Right ventricle myocardium superior (tissue), 1 donor: ENCODE data around the gene RAB11B. TPM values are rescaled to one million over a fixed set of nuclear protein-coding genes. Genes with fewer than 3 reads are reported as not detected.
"Not testable (repeated sequence)": the region's sequence is repeated elsewhere in the genome, so short reads cannot be mapped to it uniquely, and the experiment has no call there.

Experiments
- ATAC-seq: fragments of 200-7000 bp; cut with Tn5 transposase; one replicate; pipeline ENCODE4 v1.9.1; 2020; ENCODE audit warnings: mild to moderate bottlenecking; ENCODE audit not compliant: poor library complexity
- DNase-seq: peaks from one replicate; pipeline ENCODE4 v3.0.0-alpha.2; 2020
- intact Hi-C: fragments of 100-400 bp; cut with DNase I; formaldehyde crosslinking; loops from one replicate; pipeline ENCODE4 v1.11.2; 2022
- long read RNA-seq: library from polyadenylated mRNA; unstranded; transcript quantifications from one replicate; pipeline ENCODE4 v2.0.0, GENCODE V29; 2021
- total RNA-seq: library from RNA; stranded (reverse); fragmentation: NEBNext Ultra II Directional; extraction: Animal tissue kit (Norgen Biotek cat#: 25700); gene quantifications from one replicate; pipeline ENCODE4 v1.2.1, GENCODE V29; 2021
- donor health status: DM: no; HTN: yes; CAD: no; lungs with severe emphysema.

Gene RAB11B
- 136 TPM for total RNA-seq
- long read RNA-seq, transcript RAB11B-202 (4 exons, 894 nt) = minor isoform, 40 of 628 reads
- long read RNA-seq, transcript RAB11B-201 (5 exons, 1,751 nt) = major isoform, 557 of 628 reads
- long read RNA-seq, partial matches to known transcripts = 8 of 628 reads
- long read RNA-seq, other reads (novel, unspliced or antisense) = 23 of 628 reads

DNA sequence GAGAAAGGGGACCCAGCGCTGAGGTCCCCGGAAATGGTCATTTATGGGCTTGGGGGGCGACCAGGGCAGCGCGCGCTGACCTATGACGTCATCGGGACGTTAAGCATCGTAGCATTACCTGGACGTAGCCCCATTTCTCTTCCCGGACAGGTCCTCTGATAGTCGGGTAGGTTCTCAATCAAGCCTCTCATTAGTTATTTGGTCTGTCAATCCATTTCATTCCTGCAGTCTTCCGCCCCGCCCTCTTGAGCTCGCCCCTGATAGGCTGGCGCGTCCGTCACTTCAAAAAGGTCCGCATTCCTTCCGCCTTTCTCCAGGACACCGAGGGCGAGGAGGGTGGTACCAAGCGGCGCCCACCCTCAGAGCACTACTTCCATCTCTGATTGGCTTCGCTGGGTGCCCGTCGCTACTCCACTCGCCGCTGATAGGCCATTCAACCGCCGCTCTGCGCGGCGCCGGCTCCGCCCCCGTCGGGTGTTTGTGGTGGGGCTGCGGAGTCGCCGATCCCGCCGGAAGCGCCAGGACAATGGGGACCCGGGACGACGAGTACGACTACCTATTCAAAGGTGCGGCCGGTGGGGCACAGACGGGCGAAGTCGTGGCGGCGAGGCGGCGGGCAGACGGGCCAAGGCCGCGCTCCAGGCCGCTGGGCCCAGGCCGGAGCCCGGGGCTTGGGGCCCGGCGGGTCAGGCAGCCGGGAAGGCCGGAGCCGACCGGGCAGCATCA lies at the start of gene RAB11B:
TSS of gene RAB11B (plus strand) at position 470 of the 726 bp plus-strand sequence. CDS start at position 527, 57 bp downstream.
- DNase-seq = peak; percentile 100
- intact Hi-C loops = no loop called here
- peak; percentile 91 for ATAC-seq

DNA sequence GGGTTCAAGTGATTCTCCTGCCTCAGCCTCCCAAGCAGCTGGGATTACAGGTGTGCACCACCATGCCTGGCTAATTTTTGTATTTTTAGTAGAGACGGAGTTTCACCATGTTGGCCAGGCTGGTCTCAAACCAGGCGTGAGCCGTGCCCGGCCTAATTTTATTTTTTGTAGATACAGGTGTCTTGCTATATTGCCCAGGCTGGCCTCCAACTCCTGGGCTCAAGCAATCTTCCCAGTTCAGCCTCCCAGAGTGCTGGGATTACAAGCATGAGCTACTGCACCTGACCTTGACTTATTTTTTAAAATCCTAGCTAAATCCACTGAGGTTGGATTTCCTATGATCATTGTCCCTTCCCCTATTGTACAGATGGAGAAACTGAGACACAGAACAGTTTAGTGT lies 48.7 kb upstream of the RAB11B start:
- intact Hi-C loops, DNase-seq, ATAC-seq: not testable (repeated sequence)

DNA sequence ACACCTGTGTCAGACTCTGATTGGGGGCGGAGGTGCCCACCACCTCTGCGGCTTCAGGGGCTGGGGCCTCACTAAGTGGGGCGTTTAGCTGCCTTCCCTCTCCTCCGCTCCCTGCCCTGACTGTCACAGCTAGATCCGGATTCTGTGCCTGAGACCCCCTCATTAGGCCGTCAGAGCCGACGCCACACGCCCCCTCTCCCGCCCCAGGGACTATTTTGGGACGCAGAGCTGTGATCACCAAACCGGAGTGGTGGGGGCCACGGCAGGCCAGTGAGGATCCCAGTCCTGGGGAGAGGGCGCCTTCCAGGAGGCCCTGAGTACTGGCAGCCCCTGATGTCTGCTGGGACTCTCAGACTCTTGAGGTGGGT lies 47.9 kb upstream of the RAB11B start:
- DNase-seq = no peak
- ATAC-seq = no peak
- intact Hi-C loops = no loop called here

DNA sequence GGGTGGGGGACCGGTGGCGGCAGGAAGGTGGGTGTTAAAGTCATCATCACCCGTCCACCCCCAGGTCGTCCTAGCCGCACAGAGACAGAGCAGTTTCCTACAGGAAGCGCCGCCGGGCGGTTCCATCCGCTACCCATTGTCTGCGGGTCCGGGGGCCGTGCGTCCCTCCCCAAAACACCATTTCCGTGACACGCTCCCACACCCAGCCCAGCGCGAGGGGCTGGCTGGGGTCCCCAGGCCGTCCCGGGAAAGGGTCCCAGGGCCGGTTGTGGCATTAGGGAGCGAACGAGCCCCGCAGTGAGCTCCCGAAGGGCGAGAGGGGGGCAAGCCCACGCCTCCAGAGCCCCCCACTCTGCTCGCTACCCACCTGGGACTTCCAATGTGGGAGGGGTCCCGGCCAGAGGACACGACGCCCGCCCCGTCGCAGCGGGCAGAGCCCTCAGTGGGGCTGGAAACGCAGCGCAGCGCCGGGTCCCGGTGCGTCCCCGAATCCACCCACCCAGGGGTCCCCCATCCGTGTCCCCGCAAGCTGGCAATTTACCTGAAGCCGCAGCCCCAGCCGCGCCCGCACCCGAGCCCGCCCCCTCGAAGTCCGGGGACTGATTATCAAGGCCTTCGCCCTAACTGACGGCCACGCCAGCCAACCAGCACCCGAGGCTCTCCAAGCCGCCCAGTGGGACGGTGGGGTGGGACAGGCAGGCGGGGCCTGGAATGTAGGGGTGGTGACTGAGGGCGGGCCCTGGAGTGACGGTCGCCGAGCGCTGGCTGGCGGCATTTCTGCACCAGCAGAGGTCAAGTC lies 47.3 kb upstream of the RAB11B start, which contains the start of gene KANK3:
TSS of gene KANK3 (minus strand) at position 579 of the 799 bp plus-strand sequence. CDS start 5,434 bp downstream, outside the sequence.
- intact Hi-C loops = no loop called here
- peak; percentile 98 for ATAC-seq

GRCh38 chr19:8343483-8343844 lies 46.7 kb upstream of the RAB11B start:
- intact Hi-C loops = no loop called here
- ATAC-seq = no peak
- DNase-seq = no peak

More for the DNA sequence above, 47.3 kb upstream of the RAB11B start, which contains the start of gene KANK3:
- peak; percentile 99 for DNase-seq

DNA sequence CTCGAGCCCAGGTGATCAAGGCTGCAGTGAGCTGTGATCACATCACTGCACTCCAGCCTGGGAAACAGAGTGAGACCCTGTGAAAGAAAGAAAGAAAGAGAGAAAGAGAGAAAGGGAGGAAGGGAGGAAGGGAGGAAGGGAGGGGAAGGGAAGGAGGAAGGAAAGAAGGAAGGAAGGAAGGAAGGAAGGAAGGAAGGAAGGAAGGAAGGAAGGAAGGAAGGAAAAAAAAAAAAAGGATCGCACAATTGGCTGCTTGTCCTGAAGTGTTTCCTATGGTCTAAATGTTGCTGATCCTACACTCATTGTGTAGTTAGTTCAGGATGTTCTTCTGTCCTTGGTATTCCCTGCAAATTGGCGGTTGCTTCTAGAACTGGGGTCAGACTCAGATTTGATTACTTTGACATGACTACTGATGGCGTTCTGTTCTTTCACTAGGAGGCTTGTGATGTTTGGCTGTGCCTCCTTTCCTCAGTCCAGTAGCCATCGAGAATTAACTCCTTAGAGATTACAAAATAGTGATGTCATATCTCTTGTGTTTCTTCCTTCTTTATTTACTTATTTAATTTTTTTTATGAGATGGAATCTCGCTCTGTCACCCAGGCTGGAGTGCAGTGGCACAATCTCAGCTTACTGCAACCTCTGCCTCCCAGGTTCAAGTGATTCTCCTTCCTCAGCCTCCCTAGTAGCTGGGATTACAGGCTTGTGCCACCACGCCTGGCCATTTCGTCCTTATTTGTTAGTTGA lies 40.4 kb upstream of the RAB11B start:
- intact Hi-C loops = loop anchor here (5.0 to 10.0 kb wide), 2 partner anchors 158 to 235 kb away; no protein-coding TSS in a partner anchor
- not testable (repeated sequence) for ATAC-seq, DNase-seq

DNA sequence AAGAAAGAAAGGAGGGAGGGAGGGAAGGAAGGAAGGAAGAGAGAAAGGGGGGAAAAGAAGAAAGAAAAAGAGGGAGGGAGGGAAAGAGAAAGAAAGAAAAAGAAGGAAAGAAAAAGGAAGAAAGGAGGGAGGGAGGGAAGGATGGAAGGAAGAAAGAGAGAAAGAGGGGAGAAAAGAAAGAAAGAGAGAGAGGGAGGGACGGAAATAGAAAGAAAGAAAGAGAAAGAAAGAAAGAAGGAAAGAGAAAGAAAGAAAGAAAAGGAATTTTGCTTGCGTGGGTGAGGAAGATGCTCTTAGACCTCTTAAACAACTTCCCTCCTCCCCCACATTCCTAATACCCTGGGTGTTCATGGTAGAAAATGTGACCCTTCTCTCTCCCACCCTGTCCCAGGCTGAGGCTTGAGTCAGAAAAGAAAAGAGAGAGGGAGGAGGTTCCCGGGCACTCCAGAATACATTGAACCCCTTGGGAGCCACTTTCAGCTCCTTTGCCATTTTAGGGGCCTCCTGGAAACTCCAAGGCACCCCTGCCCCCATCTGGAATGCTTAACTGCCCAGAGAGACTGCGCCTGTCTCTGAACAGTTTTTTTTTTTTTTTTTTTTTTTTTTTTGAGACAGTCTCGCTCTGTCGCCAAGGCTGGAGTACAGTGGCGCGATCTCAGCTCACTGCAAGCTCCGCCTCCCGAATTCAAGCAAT lies 37.9 kb upstream of the RAB11B start:
- ATAC-seq (no peak), DNase-seq (no peak)
- intact Hi-C loops = loop anchor here (5.0 to 10.0 kb wide), 2 partner anchors 155 to 233 kb away; no protein-coding TSS in a partner anchor

GRCh38 chr19:8352845-8353244 lies 37.3 kb upstream of the RAB11B start:
- not testable (repeated sequence) for ATAC-seq, DNase-seq
- intact Hi-C loops = loop anchor here (5.0 to 10.0 kb wide), 2 partner anchors 154 to 232 kb away; no protein-coding TSS in a partner anchor

GRCh38 chr19:8355631-8356402 lies 34.3 kb upstream of the RAB11B start:
- DNase-seq = no peak
- intact Hi-C loops = loop anchor here (5.0 to 10.0 kb wide), 2 partner anchors 41 to 229 kb away; no protein-coding TSS in a partner anchor

GRCh38 chr19:8357007-8357521 lies 33.1 kb upstream of the RAB11B start:
- intact Hi-C loops = loop anchor here (5.0 to 10.0 kb wide), 2 partner anchors 40 to 228 kb away; no protein-coding TSS in a partner anchor
- ATAC-seq (no peak), DNase-seq (no peak)

More at GRCh38 chr19:8355631-8356402, 34.3 kb upstream of the RAB11B start:
- ATAC-seq = no peak

DNA sequence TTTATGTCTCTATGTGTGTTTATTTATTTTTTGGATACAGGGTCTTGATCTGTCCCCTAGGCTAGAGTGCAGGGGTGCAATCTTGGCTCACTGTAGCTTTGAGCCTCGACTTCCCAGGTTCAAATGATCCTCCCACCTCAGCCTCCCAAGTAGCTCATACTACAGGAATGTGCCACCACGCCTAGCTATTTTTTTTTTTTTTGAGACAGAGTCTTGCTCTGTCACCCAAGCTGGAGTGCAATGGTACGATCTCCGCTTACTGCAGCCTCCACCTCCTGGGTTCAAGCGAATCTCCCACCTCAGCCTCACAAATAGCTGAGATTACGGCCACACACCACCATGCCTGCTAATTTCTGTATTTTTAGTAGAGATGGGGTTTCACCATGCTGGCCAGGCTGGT lies 31.2 kb upstream of the RAB11B start:
- intact Hi-C loops = loop anchor here (5.0 to 10.0 kb wide), 2 partner anchors 38 to 226 kb away; no protein-coding TSS in a partner anchor
- peak; percentile 3 for DNase-seq
- ATAC-seq = no peak

GRCh38 chr19:8360196-8360595 lies 30.0 kb upstream of the RAB11B start:
- DNase-seq (peak; percentile 8), ATAC-seq (no peak)
- intact Hi-C loops = no loop called here

DNA sequence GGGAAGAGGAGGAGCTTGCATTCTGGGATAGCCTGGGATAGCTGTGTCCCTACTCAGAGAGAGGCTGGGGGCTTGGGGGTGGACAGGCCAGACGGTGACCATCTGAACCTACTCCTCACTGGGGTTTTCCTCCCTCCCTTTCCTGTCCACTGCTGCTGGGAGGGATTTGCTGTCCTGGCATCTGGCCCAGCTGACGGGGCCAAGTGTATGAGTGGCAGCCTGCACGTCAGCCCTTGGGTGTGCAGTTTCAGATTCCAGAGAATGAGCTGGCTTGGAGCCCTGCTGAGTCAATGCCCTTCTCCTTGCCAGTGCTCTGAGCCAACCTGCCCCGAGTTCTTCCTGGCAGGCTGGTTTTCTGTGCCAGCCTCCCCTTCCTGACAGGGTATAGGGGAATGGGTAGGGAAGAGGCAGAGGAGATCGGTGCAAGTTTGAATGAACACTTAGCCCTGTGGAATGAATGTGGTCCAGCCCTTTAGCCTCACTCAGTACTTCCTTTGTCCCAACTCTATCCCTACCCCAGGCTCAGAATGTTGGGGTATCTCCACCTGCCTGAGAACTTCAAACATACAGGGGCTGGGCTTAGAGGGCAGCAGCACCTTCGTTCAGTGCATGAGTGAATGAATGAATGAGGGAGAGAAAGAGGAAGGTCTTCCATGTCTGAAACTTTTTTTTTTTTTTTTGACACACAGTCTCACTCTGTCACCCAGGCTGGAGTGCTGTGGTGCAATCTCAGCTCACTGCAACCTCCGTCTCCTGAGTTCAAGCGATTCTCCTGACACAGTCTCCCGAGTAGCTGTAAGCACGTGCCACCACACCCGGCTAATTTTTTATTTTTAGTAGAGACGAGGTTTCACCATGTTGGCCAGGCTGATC lies 28.0 kb upstream of the RAB11B start:
- intact Hi-C loops = no loop called here
- ATAC-seq (peak; percentile 72), DNase-seq (peak; percentile 96)

DNA sequence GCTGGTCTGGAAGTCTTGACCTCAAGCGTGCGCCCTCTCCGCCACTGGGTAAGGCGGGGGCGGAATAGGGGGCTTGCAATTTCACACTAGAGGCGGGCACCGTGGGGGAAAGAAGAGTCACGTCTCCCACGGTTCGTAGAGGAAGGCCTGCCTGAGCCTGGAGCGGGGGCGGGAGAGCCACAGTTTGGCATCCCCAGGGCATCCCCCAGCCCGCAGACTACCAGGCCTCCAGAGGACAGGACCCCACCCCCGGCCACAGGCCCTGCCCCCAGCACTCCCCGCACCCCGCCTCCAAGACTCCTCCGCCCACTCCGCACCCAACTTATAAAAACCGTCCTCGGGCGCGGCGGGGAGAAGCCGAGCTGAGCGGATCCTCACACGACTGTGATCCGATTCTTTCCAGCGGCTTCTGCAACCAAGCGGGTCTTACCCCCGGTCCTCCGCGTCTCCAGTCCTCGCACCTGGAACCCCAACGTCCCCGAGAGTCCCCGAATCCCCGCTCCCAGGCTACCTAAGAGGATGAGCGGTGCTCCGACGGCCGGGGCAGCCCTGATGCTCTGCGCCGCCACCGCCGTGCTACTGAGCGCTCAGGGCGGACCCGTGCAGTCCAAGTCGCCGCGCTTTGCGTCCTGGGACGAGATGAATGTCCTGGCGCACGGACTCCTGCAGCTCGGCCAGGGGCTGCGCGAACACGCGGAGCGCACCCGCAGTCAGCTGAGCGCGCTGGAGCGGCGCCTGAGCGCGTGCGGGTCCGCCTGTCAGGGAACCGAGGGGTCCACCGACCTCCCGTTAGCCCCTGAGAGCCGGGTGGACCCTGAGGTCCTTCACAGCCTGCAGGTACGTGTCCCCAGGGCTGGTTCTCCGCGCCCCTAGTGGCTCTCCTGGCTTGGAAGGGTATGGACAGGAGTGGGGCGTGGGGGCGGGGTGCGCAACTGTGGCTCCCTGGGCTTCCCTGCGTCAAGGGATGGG lies 26.1 kb upstream of the RAB11B start, which contains the start of gene ANGPTL4:
TSS of gene ANGPTL4 (plus strand) at position 353 of the 969 bp plus-strand sequence. CDS start at position 520, 167 bp downstream.
- intact Hi-C loops = no loop called here
- peak; percentile 72 for ATAC-seq
- DNase-seq = peak; percentile 89
